ENCODE measurements around the gene RPS16. TPM values are rescaled to one million over a fixed set of nuclear protein-coding genes. Genes with fewer than 3 reads are reported as not detected.

The RPS16 gene
- total RNA-seq, 4 donors from 2014 or later = 1,316 to 2,441 (median 1,971) TPM

DNA sequence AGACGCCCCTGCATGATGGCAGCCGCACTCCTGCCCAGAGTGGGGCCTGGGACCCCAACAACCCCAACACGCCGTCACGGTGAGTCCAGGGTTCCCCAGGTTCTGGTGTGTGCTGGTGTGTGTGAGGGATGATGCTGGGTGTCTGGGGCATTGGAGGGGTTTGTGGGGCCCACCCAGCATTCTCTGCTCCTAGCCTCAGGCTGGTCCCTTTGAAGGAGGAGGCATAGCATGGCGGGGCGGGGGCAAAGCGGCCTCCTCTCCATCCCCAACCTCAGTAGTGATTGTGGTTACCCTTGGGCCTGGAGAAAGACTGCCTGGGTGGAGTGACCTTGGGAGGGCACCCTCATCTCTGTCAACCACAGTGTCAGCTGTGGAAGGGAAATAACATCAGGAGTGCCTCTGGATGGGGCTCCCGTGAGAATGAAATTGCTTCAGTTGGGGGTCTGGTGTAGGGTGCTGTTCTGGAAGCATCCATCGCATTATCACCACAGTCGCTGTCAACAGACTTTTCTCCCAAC, 37.8 kb upstream of the RPS16 start:
- TF ChIP-seq CTCF (IDR thresholded peaks at IDR 0.05) (no peak), EP300 (IDR thresholded peaks at IDR 0.05) (no peak)
- Histone ChIP-seq H3K4me1 (peaks cover 0 to 3% (median 0%) of the 10 kb centered on the region in 4 donors), H3K27ac (replicated peaks in 1 of 4) (no peak overlapping the region), H3K4me3 (no peak overlapping the region), H3K9me3 (no peaks in the 10 kb centered on the region), H3K27me3 (no peaks in the 10 kb centered on the region), H3K36me3 (peaks cover 69 to 88% (median 80%) of the 10 kb centered on the region in 4 donors)
- intact Hi-C loops (cut with DNase I) = loop anchor here (5.0 kb wide), 1 partner anchor 59 kb away; the partner anchor contains the start of gene EID2B
- DNase-seq (ENCODE audit: extremely low spot score) = no peak
- WGBS = 91% methylated on average over 7 of the region's 11 CpGs

DNA sequence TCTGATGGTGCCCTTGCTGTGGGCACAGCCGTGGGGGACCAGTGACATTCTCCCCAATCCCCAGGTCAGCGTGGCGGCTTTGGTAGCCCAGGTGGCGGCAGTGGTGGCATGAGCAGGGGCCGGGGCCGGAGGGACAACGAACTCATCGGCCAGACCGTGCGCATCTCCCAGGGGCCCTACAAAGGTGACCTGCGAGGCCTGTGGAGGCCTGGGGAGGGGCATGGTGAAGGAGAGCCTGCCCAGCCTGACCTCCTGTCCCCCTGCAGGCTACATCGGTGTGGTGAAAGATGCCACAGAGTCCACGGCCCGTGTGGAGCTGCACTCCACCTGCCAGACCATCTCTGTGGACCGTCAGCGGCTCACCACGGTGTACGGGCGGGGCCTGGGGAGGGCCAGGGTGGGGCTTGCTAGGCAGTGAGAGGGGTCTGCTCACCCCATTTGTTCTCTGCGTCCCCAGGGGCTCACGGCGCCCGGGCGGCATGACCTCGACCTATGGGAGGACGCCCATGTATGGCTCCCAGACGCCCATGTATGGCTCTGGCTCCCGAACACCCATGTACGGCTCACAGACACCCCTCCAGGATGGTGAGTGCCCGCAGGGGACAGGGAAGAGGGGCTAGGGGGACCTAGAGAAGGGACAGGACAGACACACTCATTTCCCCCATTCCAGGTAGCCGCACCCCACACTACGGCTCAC, 37.1 kb upstream of the RPS16 start:
- Histone ChIP-seq H3K4me1 (peaks cover 0 to 3% (median 0%) of the 10 kb centered on the region in 4 donors), H3K27me3 (no peaks in the 10 kb centered on the region), H3K36me3 (peaks cover 75 to 94% (median 86%) of the 10 kb centered on the region in 4 donors), H3K27ac (replicated peaks in 1 of 4) (no peak overlapping the region), H3K4me3 (no peak overlapping the region), H3K9me3 (no peaks in the 10 kb centered on the region)
- WGBS = 90% methylated on average over 18 of the region's 32 CpGs
- no peak for DNase-seq (ENCODE audit: extremely low spot score)
- intact Hi-C loops (cut with DNase I) = loop anchor here (5.0 kb wide), 1 partner anchor 59 kb away; the partner anchor contains the start of gene EID2B
- TF ChIP-seq EP300 (IDR thresholded peaks at IDR 0.05) (no peak), POLR2AphosphoS5 (IDR thresholded peaks at IDR 0.05) (no peak), POLR2A (IDR thresholded peaks at IDR 0.05; ENCODE audit: low read depth) (no peak), CTCF (IDR thresholded peaks at IDR 0.05) (no peak)

GRCh38 chr19:39471756-39472536, 36.2 kb upstream of the RPS16 start:
- TF ChIP-seq CTCF (IDR thresholded peaks at IDR 0.05) (no peak), POLR2A (IDR thresholded peaks at IDR 0.05; ENCODE audit: low read depth) (no peak), EP300 (IDR thresholded peaks at IDR 0.05) (no peak), POLR2AphosphoS5 (IDR thresholded peaks at IDR 0.05) (no peak)
- Histone ChIP-seq H3K27ac (replicated peaks in 1 of 4) (no peak overlapping the region), H3K4me1 (peaks cover 0 to 3% (median 0%) of the 10 kb centered on the region in 4 donors), H3K4me3 (no peak overlapping the region), H3K36me3 (peaks cover 84 to 100% (median 96%) of the 10 kb centered on the region in 4 donors), H3K27me3 (no peaks in the 10 kb centered on the region), H3K9me3 (no peaks in the 10 kb centered on the region)
- DNase-seq (ENCODE audit: extremely low spot score) = no peak
- WGBS = 80% methylated on average over 7 of the region's 8 CpGs
- intact Hi-C loops (cut with DNase I) = loop anchor here (5.0 kb wide), 1 partner anchor 60 kb away; the partner anchor contains the start of gene EID2B

DNA sequence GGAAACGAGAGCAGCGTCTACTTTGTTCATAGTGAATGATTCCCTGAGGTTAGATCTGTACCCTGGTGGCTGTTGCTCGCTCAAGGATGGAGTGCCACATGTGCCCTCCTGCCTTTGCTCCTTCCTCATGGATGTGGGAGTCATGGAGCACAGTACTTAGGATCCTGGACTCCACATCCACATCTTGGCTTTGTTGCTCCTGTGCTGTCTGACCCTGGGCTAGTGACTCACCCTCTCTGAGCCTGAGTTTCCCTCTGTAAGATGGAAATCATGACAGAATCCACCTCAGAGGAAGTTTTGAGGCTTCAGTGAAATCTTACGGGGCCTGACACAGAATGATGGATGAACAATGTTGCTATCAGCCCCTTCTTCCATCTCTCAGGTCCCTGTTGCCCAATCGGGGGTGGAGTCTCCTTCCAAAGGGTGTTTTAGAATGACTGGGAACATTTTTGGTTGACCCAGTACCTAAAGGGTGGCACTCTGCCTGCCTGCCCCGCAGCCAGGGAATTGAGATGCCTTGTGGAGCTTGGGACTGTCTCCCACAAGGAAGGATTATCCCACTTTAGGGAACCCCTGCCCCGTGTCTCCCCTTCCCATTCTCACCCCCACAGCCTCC, 35.1 kb upstream of the RPS16 start:
- Histone ChIP-seq H3K27me3 (no peaks in the 10 kb centered on the region), H3K36me3 (peaks cover 93 to 100% (median 99%) of the 10 kb centered on the region in 4 donors), H3K9me3 (no peaks in the 10 kb centered on the region), H3K4me3 (no peak overlapping the region), H3K27ac (replicated peaks in 1 of 4) (no peak overlapping the region), H3K4me1 (peaks cover 0 to 1% (median 0%) of the 10 kb centered on the region in 4 donors)
- WGBS = 94% methylated on average over 3 of the region's 7 CpGs
- intact Hi-C loops (cut with DNase I) = loop anchor here (5.0 kb wide), 1 partner anchor 61 kb away; the partner anchor contains the start of gene EID2B
- TF ChIP-seq CTCF (IDR thresholded peaks at IDR 0.05) = no peak
- TF ChIP-seq POLR2AphosphoS5 (IDR thresholded peaks at IDR 0.05) = no peak
- TF ChIP-seq POLR2A (IDR thresholded peaks at IDR 0.05; ENCODE audit: low read depth) = no peak
- no peak for TF ChIP-seq EP300 (IDR thresholded peaks at IDR 0.05)
- DNase-seq (ENCODE audit: extremely low spot score) = no peak

Measured in esophagus muscularis mucosa (tissue), 4 donors.